Measurements from ENCODE around the gene INPP4B.
A peak's percentile ranks its signal among the peaks of the same experiment; 100 is the strongest.
"Not testable (repeated sequence)": the region's sequence is repeated elsewhere in the genome, so short reads cannot be mapped to it uniquely, and the experiment has no call there.

INPP4B gene

DNA sequence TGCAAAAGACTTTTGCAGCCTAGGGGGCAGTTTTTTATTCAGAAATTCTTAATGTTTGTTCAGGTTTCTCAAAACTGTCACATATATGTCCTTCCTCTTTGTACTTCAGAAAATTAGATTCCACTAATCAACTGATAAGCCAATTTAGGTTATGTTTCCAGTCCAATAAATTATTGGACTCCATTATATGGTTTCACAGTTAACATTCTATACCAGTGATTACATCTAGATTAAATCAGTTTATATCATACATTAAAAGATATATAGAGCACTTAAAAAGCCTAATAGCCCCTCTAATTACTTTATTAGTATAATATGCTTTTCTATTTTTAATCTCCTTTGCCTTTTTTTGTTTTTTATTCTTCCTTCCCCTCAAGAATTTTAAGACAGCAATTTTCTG is 434.1 kb downstream of the INPP4B start:
- DNase-seq (ENCODE audit: low read depth) = no peak

DNA sequence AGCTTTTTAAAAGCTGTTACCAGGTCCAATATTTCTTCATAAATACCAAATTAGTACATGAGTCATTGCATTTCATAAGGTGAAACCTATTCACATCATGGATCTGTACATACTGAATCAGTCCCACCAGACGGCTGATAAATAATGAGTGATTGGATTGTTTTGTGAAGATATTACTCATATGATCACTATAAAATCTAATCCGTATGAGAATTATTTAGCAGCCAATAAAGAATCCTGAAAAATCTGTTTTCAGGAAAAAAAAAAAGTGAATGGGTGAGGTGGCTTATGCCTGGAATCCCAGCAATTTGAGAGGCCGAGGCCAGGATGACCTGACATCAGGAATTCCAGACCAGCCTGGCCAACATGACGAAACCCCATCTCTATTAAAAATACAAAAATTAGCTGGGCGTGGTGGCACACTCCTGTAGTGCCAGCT is 438.1 kb downstream of the INPP4B start:
- no peak for DNase-seq (ENCODE audit: low read depth)

DNA sequence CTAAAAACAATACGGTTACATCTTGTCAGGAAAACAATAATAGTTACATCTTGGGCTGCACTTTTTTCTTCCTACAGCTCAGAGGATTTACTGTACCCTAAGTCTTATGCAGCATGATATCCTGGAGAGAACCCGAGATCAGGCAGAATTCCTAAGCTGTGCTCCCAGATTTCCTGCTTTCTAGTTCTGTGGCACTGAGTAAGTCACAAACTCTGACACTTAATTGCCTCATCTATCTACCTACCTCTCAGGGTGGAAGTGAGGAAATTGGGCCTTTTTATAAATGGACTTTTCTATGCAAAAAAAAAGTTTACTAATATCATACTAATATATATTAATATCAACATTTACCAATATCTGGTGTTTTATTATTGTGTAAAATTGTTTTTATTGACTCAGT is 438.5 kb downstream of the INPP4B start:
- DNase-seq (ENCODE audit: low read depth) = no peak

DNA sequence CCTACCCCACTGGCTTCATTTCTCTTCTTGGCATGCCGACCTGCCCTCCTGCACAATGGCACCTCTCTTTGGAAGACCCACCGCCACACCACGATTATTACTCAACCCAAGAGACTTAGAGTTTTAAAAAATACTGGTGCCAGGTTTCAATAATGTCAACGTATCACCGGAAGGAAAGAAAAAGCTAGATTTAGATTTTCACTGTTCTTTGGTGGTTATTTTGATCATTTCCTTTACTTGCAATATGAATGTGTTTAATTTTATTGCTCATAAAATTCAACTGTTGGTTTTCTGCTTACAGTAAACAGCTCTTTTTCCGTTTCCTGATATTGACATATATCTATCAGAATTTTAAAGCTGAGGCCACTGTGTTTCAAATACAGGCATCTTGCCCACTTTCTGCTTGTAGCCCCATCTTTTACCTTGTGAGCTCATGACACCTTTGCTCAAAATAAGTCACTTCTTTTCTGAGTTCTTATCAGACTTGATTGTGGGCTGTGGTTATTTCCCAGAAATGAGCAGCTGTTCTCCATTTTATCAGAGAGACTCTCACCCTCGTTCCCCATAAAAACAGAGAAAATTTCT is 439.1 kb downstream of the INPP4B start:
- DNase-seq (ENCODE audit: low read depth) = no peak

DNA sequence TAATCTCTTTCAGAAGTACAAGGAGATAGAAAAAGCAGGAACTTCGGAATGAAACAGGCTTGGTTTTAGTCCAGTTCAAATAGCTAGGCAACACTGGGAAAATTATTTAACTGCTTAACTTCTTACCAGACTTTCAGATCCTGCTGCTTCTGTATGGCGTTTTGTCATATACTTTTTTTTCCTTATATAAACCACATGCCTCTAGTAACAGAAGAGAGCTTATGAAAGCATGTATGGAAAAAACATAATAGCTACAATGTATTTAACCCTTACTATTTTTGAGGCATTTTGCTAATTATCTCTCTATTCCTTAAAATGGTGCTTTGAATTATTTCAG is 439.6 kb downstream of the INPP4B start:
- DNase-seq (ENCODE audit: low read depth) = no peak

DNA sequence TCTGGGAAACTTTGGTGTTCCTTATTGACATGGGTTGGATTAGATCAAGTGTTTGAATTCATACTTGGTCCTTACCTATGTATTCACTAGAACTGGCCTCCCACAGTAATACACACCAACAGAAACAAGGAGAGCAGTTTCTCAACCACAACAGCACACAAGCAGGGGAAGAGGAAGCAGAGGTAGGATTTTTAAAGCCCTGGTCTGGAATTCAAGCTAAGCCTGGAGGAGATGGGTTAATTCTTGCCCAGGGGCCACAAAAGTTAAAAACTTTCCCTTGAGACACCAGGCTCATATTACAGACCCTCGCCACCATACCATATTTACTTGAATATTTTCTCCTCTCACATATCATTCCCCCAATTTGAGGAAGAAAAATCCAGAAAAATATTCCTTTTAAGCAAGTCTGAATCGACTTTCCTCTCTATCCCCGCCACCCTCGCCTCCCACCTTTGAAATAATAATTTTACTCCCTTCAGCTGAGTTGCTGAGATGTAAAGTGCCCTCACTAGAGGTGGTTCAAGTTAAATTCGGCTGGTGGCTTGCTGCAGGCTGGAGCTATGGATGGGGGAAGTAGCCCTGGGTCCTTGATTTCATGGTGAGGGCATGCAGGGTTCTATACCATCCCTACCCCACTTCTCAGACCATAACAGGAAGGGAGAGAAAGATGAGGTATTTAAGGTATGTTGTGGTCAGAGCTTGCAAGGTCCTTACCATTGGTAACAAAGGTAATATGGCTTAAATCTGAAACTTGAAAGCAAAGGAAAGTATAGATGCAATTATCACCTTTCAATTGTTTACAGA is 440.2 kb downstream of the INPP4B start:
- no peak for DNase-seq (ENCODE audit: low read depth)

DNA sequence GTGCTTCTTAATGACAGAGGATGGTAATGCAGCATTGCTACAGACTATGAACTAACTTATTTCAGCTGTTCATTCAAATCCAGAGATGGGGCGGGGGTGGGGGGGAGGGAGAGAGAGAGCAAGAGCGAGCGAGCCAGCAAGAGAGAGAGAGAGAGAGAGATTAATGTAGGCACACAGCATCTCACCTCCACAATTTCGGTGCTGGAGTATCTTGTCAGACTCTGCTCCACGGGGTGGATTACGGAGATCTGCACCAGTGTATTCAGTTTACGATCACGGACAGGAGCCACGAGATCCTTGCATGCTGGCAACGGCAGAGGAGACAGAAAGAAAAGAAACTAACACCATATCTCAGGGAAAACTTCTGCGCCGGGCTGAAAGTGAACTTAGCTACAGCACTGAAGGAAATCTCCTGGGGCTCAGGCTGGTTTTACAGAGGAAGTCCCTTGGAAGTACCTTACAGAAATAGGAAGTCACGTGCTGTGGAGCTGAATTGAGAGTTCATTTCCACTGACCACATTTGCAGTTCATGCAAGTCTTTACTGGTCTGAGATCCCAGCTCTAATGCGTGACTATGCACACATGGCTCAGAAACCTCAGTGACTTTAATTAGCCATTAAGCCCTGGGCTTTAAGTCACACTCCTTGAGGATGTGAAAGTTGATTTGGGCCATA is 440.9 kb downstream of the INPP4B start:
- peak; percentile 33 for DNase-seq (ENCODE audit: low read depth)

DNA sequence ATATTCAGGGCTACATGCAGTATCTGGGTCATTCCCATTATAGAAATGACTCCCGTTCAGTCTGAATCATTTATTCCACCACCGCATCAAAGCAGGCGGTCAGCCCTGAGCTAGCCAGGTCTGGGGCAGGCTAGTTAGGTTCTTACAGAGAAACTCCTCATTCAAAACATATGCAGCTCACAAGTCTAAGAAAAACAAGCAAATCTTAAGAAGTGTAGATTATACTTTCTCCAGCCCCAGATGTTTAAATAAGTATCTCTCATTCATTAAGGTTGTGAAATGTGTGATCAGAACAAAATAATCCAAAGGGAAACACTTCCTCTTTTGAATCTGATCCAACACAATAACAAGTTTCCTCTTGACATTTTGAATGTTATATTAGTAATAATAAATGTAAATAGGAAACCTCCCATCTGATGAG is 441.9 kb downstream of the INPP4B start:
- DNase-seq (ENCODE audit: low read depth) = no peak

DNA sequence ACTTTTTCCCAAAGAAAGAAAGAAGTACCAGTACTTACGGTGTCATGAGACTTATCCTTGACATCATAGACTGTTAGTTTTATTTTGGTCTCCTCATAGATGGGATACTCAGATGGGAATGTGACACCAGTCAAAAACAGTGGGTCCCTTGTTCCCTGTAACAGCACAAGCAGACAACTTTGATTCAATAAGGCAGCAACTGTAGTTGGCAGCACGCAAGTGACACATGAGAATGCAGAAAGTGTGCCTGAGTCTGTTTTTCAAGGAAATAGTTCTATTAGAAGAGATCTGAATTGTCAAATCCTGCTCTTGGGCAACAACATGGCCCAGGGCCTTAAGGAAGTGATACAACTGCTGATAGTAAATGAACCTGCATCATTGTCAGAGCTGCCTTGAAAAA is 443.2 kb downstream of the INPP4B start:
- DNase-seq (ENCODE audit: low read depth) = no peak

DNA sequence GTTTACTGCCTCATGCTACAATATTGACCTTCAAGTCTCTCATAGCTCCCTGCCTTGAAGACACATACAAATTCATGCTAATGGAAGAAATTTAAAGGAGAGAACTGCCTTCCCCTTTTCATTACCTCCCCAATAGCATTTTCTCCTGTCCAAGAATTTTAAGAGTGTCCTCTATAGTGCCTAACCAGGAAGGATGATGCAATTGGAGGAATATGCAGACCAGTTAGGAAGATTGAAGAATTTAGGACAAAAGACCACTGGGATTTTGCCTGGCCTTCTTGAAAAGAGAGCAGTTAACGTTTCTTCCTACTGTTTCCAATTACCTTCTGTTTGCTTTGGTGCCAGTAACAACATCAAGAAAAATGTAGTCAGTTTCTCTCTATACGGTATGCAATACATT is 443.9 kb downstream of the INPP4B start:
- no peak for DNase-seq (ENCODE audit: low read depth)

DNA sequence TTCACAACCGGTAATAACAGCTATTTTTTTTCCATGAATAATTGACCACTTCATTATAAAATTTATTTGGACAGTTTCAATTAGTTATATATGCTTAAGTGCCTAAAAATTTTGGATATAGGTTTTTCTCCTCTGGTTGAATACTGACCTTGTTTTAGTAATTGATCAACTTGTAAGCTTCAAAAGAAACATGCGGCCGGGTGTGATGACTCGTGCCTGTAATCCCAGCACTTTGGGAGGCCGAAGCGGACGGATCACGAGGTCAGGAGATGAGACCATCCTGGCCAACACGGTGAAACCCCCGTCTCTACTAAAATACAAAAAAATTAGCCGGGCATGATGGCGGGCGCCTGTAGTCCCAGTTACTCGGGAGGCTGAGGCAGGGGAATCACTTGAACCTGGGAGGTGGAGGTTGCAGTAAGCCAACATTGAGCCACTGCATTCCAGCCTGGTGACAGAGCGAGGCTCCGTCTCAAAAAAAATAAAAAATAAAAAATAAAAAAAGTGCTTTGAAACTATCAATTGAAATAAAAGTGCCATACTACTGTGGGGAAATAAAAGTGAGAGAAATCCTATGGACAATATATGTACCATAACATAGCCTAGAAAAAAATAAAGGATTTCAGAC is 448.6 kb downstream of the INPP4B start:
- DNase-seq (ENCODE audit: low read depth) = not testable (repeated sequence)

DNA sequence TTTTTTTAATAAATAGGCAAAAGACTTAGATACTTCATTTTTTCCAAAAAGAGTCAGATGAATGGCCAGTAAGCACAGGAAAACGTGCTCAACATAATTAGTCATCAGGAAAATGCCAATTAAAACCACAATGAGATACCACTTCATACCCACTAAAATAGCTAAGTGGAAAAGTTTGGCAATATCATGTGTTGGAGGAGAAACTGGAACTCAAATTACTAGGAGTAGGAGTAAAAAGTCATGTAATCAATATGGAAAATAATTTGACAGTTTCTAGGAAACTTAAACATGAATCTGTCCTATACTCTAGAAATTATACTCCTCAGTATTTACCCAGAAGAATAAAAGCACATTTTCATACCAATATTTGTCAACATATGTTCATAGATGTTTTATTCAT is 449.8 kb downstream of the INPP4B start:
- no peak for DNase-seq (ENCODE audit: low read depth)

DNA sequence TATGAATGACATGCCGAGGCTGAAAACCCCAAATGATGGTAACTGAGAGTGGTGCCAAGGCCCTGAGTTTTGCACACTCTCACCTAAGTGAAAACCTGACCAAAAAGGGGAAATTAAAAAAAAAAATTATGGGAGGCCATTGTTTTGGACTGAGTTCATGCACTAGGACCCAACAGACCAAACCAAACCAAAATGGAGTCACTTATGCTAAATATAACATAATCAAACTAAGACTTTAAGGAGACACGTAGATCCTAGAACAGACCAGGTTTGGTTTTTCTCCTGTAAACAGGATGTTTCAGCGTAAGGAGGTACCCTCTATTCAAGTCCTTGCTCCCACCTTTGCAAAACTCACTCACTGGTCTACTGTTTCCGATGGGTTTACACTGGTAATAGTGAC is 453.0 kb downstream of the INPP4B start:
- no peak for DNase-seq (ENCODE audit: low read depth)

DNA sequence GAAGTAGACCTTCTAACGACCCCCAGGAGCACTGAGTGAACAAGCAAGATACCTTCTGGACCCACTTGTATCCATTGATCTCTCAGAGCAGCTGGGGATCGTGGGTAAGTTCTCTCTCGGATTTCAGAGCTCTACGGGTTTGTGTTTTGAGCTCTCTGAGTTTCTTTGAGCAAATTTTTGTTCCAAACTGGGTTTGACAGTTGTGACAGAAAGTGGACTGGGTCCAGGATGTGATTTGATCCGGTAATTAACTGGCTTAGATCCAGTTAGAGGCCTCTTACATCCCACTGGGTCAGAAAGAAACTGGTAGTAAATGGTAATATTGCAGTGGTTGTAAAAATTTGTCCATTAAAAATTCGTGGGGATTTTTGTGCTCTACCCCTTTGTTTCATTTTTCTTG is 459.2 kb downstream of the INPP4B start:
- DNase-seq (ENCODE audit: low read depth) = no peak

DNA sequence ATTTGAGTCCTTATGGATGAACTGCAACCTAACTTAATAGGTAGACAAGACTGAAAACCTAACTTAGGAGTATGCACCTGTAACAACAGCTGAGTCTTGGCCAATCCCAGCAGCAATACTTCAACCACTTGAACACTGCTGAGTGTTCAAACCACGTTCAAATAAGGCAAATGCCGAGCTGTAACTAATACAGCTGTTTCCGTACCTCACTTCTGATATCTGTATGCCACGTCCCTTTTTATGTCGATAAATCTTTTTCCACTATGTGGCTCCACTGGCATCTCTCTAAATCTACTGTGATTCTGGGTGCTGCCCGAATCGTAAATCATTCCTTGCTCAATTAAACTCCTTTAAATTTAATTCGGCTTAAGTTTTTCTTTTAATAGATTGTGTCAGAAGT is 459.7 kb downstream of the INPP4B start:
- DNase-seq (ENCODE audit: low read depth) = no peak

DNA sequence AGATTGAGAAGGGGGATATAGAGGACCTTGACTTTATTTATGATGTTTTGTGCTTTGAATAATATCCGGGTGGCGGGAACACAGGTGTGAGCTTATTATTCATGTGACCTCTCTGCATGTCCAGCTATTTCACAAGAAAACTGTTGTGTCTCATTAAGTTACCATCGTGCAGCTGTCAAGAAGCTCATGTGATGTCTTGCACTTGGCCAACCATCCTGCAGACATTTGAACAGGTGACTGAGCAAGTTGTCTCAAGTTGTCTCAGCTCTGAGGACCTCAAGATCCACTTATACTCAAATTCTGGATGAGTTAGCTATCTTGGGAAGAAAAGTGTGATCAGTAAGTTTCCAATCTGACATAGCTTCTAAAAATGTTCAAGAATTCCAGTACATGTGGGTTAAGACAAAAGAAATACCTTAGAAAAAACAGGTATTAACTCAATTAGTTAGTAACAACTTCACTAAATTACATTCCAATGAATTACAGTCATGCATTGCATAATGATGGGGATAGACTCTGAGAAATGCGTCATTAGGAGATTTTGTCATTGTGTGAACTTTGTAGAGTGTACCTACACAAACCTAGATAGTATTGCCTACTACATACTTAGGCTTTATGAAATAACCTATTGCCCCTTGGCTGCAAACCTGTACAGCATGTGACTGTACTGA is 462.2 kb downstream of the INPP4B start:
- DNase-seq (ENCODE audit: low read depth) = no peak

DNA sequence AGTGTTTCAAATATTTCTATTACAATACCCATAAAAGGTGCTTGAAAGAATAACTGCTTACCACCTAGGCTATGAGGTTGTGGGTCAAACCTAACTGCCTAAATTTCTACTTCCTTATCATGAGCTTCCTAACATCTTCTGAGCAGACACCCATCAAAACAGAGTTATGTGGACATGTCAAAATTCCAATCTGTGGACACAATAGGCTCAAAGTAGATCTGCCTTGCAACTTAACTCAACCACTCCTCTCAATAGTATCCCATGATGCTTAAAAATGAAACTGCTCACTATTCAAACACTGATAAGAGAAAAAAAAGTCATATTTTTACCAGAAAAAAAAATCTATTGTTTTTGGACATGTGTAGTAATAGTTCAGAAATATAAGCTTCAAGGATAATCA is 462.7 kb downstream of the INPP4B start:
- DNase-seq (ENCODE audit: low read depth) = no peak

DNA sequence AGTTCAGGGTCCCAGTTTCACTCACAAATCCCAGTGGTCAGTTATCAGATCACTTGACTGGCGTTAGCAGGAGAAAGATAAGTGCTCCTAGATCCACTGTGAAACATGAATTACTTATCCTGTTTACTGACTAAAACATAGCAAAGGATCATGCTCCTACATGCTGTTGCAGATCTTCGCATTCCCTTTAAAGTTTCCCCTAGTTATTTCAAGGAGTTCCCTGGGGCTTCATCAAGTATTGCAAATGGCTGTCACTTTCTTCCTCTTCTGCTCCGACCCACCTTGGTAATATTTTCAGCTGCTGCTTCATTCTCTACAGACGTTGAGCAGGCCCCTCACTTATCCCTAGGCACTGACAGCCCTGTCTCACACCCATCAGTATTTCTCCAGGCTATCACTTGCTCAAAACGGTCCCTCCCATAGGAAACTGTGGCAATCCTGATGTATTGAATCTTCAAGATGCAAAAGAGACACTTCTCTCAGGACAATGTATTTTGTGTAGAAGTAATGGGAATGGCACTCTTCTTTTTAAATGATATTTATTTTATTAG is 466.0 kb downstream of the INPP4B start:
- DNase-seq (ENCODE audit: low read depth) = no peak

DNA sequence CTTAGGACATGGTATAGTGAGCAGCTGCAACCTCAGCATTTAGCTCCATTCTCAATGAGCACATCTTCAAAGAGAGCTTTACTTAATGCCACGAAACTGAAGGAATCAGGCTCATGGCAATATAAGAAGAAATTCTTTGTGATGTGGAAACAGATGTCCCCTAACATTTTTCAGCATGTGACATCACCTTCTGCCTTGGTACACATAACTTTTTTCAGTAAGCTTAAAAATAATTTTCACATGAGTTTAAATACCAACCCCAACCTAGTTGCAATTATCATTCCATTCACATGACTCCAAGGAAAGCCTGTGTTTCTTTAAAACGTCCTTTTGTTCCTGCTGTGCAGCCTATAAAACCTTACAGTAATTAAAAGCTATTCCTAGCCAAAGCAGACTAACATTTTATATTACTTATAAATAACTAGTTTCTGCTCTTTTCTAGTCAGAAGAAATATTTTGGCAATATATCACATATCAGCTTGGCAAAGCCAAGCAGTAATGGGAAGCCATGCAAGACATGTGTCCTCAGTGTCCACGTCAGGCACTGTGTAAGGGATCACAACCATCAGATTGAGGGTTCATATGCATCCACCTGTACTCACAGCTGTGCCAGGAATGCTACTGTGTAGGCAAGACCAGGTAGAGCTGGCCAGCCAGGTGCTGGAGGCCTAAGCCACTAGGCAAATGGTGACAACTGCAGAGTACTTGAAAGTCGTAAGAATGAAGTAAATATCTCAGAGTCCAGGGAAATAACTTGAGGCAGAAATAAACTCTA is 466.6 kb downstream of the INPP4B start:
- no peak for DNase-seq (ENCODE audit: low read depth)

DNA sequence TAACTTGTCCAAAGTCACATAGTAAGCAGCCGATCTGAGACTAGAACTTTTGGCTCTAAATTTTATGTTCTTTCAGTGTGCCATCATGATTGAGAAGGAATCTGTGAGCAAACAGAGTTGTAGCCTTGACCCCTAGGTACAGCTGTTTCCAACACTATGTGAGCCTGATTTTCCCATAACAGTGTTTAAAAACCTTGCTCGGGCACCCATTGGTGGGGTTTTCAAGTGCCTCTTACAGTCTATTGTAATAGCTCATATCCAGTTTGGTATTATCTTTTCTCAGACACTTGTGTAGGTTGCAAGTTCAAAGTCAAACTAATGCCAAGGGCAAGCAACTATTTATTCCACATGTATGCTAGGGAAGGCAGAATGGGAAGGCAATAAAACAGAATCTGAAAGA is 467.9 kb downstream of the INPP4B start:
- DNase-seq (ENCODE audit: low read depth) = no peak

DNA sequence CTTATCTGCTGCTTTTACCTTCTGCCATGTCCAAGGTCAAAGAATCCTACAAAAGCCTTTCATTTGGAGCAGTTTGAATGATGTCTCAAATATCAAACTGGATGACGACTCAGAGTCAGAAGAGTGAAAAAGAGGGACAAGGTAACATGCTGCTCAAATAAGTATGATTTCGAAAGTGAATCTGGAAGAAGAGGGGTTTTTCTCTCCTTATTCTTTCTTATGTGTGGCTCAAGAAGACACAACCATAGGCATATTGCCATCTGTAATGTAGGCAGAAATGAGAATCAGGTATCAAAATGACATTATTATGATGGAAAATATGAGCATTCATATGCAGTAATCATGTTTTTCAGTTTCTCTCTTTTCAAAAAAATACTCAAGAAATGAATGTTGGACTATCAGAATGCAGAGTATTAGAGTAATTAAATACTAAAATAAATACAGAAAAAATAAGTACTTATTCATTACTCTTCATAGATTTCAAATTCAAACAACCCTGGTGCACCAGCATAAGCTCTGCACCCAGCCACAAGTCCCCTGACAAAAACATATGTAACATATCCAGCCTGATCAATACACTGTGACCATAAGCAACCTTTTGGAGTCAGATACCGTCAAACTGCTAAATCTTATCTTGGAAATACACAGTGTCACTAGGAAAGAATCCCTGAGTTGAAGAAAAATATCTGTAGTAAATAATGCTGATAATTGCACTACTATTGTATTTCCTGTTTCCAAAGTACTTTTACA is 468.6 kb downstream of the INPP4B start:
- no peak for DNase-seq (ENCODE audit: low read depth)

Data from activated T-helper 1 cell treated with Interleukin-2 at 50 U/mL for 16 hours (primary cell).